ENCODE data around the gene GPC3. TPM values are rescaled to one million over a fixed set of nuclear protein-coding genes. Genes with fewer than 3 reads are reported as not detected.

GPC3 gene
- total RNA-seq, 1 experiment from 2014 or later = 233 TPM

DNA sequence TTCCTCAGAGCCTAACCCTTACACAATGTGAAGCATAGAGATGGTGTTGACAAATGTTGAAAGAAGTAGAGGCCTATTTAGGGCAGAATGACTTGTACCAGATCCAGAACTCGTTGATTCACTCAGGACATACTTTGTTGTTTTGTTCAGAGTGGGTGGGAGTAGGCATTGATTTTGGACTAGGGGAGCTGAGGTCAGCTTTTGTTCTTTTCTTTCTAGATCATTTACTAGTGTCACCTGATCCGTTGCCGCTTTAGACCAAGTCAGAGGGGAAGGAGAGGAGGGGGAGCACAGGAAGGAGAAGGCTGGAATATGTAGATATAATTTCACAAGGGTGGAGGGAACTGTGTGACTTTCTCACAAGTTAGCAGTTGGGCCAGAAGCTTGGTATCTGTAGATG lies 287.7 kb downstream of the GPC3 start:
- H3K27me3 Mint-ChIP-seq (ENCODE audit: insufficient read depth, unreplicated experiment) = no peaks in the 10 kb centered on the region
- no TSS peak for BruUV-seq (replicated peaks)
- TF ChIP-seq, protein P1, sequence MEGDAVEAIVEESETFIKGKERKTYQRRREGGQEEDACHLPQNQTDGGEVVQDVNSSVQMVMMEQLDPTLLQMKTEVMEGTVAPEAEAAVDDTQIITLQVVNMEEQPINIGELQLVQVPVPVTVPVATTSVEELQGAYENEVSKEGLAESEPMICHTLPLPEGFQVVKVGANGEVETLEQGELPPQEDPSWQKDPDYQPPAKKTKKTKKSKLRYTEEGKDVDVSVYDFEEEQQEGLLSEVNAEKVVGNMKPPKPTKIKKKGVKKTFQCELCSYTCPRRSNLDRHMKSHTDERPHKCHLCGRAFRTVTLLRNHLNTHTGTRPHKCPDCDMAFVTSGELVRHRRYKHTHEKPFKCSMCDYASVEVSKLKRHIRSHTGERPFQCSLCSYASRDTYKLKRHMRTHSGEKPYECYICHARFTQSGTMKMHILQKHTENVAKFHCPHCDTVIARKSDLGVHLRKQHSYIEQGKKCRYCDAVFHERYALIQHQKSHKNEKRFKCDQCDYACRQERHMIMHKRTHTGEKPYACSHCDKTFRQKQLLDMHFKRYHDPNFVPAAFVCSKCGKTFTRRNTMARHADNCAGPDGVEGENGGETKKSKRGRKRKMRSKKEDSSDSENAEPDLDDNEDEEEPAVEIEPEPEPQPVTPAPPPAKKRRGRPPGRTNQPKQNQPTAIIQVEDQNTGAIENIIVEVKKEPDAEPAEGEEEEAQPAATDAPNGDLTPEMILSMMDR (IDR thresholded peaks at IDR 0.05; ENCODE audit: insufficient read depth in 1 of 2, low read depth in 1 of 2, low read length in 1 of 2, severe bottlenecking in 1 of 2, unreplicated experiment in 1 of 2) = no peak
- Histone ChIP-seq H3K36me3 (ENCODE audit: control insufficient read depth, insufficient read depth, low read length) (no peaks in the 10 kb centered on the region), H3K4me1 (no peaks in the 10 kb centered on the region), H3K4me3 (ENCODE audit: low read depth, low read length) (no peak overlapping the region), H3K27me3 (replicated peaks; ENCODE audit: control insufficient read depth, insufficient read depth, low read length) (no peaks in the 10 kb centered on the region), H3K9me3 (no peaks in the 10 kb centered on the region)
- H3K27ac Mint-ChIP-seq (ENCODE audit: unreplicated experiment) = no peak overlapping the region
- POLR2A ChIA-PET = no interaction called here
- CTCF ChIA-PET = interaction anchor here (1.0 kb wide), 1 partner anchor 26 kb away, joined by 3 read pairs; no protein-coding TSS in a partner anchor
- H3K4me3 Mint-ChIP-seq (ENCODE audit: unreplicated experiment) = no peak overlapping the region
- DNase-seq = no peak
- peaks cover 7% of the 10 kb centered on the region for H3K36me3 Mint-ChIP-seq (ENCODE audit: insufficient read depth, unreplicated experiment)
- intact Hi-C loops (cut with micrococcal nuclease; ENCODE audit: unreplicated experiment) = no loop called here
- H3K9me3 Mint-ChIP-seq (ENCODE audit: unreplicated experiment) = no peaks in the 10 kb centered on the region
- peaks cover 7% of the 10 kb centered on the region for H3K4me1 Mint-ChIP-seq (ENCODE audit: low read depth, unreplicated experiment)

DNA sequence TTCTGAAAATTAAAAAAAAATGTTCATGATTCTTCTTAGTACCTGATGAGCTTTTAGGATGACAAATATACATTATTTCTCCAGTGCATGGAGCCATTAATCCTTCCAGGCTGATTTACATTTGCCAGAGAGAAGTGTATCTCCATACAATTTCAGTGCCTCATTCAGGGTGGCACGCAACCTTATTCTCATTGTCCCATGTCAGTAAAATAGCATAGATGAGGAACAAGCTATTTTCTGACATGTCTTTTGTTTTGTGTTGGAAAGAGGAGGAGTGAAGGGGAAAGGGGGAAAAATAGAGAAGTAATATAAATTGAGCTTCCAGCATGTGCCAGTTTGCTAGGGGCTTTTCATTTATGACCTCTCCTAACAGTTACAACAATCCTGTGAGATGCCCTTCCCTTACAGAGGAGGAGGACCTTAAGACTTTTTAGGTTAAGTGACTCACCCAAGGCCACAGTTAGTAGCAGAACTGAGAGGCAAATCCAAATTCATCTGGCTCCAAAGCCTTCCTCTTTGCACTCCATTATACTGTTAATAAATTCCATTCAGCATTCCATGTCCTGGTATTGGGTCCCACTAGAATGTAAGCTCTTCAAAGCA lies 295.3 kb downstream of the GPC3 start:
- no TSS peak for BruUV-seq (replicated peaks)
- no peaks in the 10 kb centered on the region for H3K4me1 Mint-ChIP-seq (ENCODE audit: low read depth, unreplicated experiment)
- H3K36me3 ChIP-seq (ENCODE audit: control insufficient read depth, insufficient read depth, low read length) = no peaks in the 10 kb centered on the region
- H3K4me3 Mint-ChIP-seq (ENCODE audit: unreplicated experiment) = no peak overlapping the region
- TF ChIP-seq, protein P1 (IDR thresholded peaks at IDR 0.05; ENCODE audit: insufficient read depth in 1 of 2, low read depth in 1 of 2, low read length in 1 of 2, severe bottlenecking in 1 of 2, unreplicated experiment in 1 of 2) = no peak
- no peak for DNase-seq
- no peak overlapping the region for H3K27ac Mint-ChIP-seq (ENCODE audit: unreplicated experiment)
- H3K4me1 ChIP-seq = no peaks in the 10 kb centered on the region
- CTCF ChIA-PET = no interaction called here
- no peaks in the 10 kb centered on the region for H3K27me3 ChIP-seq (replicated peaks; ENCODE audit: control insufficient read depth, insufficient read depth, low read length)
- intact Hi-C loops (cut with micrococcal nuclease; ENCODE audit: unreplicated experiment) = no loop called here
- no peaks in the 10 kb centered on the region for H3K9me3 Mint-ChIP-seq (ENCODE audit: unreplicated experiment)
- H3K27me3 Mint-ChIP-seq (ENCODE audit: insufficient read depth, unreplicated experiment) = no peaks in the 10 kb centered on the region
- POLR2A ChIA-PET = no interaction called here
- no peaks in the 10 kb centered on the region for H3K9me3 ChIP-seq
- H3K36me3 Mint-ChIP-seq (ENCODE audit: insufficient read depth, unreplicated experiment) = peaks cover 7% of the 10 kb centered on the region
- no peak overlapping the region for H3K4me3 ChIP-seq (ENCODE audit: low read depth, low read length)

DNA sequence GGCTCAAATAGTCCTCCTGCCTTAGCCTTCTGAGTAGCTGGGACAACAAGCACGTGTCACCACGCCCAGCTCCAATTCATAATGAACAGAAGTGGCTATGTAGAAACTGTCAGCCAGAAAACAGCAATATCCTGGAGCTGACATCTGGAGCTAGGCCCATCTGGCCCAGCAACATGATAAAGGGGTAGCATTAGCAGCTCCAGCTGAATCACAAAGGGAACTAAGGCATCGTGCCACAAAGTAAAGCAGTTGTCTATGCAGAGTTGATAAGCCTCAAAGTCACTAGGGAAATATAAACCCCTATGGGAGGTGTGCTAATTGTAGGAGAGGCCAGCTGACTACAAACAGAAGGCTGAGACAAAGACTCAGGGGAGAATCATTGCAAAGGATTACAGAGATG lies 299.6 kb downstream of the GPC3 start:
- TF ChIP-seq, protein P1 (IDR thresholded peaks at IDR 0.05; ENCODE audit: insufficient read depth in 1 of 2, low read depth in 1 of 2, low read length in 1 of 2, severe bottlenecking in 1 of 2, unreplicated experiment in 1 of 2) = no peak
- Mint-ChIP-seq H3K36me3 (ENCODE audit: insufficient read depth, unreplicated experiment) (no peaks in the 10 kb centered on the region), H3K9me3 (ENCODE audit: unreplicated experiment) (no peaks in the 10 kb centered on the region), H3K4me1 (ENCODE audit: low read depth, unreplicated experiment) (no peaks in the 10 kb centered on the region), H3K4me3 (ENCODE audit: unreplicated experiment) (no peak overlapping the region), H3K27ac (ENCODE audit: unreplicated experiment) (no peak overlapping the region), H3K27me3 (ENCODE audit: insufficient read depth, unreplicated experiment) (no peaks in the 10 kb centered on the region)
- Histone ChIP-seq H3K4me1 (no peaks in the 10 kb centered on the region), H3K36me3 (ENCODE audit: control insufficient read depth, insufficient read depth, low read length) (no peaks in the 10 kb centered on the region), H3K4me3 (ENCODE audit: low read depth, low read length) (no peak overlapping the region), H3K27me3 (replicated peaks; ENCODE audit: control insufficient read depth, insufficient read depth, low read length) (no peaks in the 10 kb centered on the region), H3K9me3 (no peaks in the 10 kb centered on the region)
- CTCF ChIA-PET = no interaction called here
- BruUV-seq (replicated peaks) = no TSS peak
- POLR2A ChIA-PET = no interaction called here
- DNase-seq = no peak
- intact Hi-C loops (cut with micrococcal nuclease; ENCODE audit: unreplicated experiment) = no loop called here
